Cardiac fibroblast (primary cell): Measurements from ENCODE around the gene GRK4.

Experiments
- DNase-seq, 2 donors: peaks; one replicate each; pipeline versions ENCODE4 v3.0.0 to v3.0.0-alpha.2; 2010; ENCODE audit warnings: low read depth in 2 of 2
- H3K4me3 ChIP-seq, 2 donors: replicated peaks in 1 of 2; 1 replicate in 1 of 2; 2 replicates in 1 of 2; pipeline ENCODE4 v1.5.1; 2011; ENCODE audit warnings: low read depth in 2 of 2, low read length in 2 of 2, mild to moderate bottlenecking in 2 of 2, moderate library complexity in 1 of 2
- TF ChIP-seq, protein P1 (sequence below): IDR thresholded peaks from one replicate; pipeline ENCODE4 v1.5.1; 2011; ENCODE audit warnings: low read depth, mild to moderate bottlenecking, low read length, inconsistent platforms

Gene GRK4

DNA sequence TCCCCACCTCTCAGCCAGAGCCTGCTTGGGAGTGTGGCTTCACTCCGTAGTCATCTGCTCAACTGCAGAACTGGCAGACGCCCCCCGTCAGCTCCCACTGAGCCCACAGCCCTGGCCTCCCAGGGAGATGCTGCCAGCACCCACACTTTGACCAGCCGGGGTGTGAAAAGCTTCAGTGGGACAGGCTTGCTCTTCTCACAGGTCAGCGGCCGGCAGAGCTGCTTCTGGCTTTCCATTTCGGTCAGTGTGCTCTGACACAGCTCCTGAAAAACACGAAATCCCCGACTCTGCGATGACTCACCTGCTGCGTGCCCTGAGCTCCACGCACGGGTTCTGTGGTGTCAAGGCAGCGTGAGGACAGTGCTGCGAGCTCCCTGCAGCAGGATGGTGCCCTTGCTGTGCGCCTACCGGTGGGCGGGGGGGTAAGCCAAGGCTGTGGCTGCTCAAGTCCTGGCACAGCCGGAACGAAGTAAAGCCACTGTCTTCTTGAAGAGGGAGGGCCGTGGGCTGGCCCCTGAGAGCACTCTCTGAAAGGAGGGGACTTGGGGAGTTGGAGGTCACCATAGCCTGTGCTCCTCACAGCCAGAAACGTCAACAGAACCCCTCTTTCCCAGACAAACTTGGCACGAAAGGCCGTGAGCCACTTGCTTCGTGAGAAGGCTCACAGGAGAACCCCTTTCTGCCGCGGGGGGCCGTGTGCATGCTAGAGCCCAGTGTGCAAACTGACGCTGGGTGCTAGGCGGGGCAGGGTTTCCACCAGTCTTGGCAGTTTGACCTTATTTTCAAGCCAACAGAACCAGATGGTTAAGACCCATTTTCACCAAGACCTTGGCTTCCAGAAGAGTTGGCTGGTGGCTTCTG is 23.8 kb upstream of the GRK4 start:
- TF ChIP-seq, protein P1, sequence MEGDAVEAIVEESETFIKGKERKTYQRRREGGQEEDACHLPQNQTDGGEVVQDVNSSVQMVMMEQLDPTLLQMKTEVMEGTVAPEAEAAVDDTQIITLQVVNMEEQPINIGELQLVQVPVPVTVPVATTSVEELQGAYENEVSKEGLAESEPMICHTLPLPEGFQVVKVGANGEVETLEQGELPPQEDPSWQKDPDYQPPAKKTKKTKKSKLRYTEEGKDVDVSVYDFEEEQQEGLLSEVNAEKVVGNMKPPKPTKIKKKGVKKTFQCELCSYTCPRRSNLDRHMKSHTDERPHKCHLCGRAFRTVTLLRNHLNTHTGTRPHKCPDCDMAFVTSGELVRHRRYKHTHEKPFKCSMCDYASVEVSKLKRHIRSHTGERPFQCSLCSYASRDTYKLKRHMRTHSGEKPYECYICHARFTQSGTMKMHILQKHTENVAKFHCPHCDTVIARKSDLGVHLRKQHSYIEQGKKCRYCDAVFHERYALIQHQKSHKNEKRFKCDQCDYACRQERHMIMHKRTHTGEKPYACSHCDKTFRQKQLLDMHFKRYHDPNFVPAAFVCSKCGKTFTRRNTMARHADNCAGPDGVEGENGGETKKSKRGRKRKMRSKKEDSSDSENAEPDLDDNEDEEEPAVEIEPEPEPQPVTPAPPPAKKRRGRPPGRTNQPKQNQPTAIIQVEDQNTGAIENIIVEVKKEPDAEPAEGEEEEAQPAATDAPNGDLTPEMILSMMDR = no peak
- DNase-seq = no peak
- H3K4me3 ChIP-seq = no peak overlapping the region

DNA sequence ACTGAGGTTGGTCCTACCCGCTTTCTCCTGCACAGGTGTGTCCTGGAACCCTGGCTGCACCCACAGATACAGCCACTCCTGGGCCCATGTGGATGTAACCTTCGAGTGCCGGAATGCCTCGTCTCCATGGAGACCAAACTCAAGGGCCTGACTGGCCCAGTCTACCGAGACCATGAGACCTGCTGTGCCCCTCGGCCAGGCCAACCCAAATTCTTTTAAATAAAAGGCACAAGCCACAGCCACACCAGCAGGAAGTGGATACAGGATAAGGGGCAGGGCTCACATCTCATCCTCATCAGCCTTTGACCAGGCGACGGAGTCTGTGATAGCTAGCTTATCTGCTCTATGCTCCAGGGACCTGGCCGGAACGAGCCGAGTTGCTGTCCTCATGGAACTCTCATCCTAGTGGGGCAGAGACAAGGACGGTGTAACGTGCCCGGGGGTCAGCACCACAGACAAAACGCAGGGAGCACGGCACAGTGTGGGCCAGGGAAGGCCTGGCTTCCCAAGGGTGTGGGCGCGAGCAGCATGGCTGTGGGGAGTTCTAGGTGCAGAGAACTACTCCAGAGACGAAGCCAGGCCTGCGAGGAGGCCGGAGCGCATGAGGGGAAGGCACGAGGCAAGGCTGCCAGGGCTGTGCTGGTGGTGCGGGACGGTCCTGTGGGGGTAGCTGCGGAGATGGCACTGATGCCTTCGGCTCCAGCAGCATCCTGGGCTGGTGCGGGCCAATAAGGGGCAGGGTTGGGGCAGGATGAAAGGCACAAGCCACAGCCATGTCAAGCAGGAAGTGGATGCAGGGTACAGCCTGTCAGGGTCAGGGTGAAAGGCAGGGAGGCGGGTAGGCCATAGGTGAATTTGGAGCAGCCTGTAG is 22.9 kb upstream of the GRK4 start:
- no peak overlapping the region for H3K4me3 ChIP-seq
- DNase-seq = no peak
- TF ChIP-seq, protein P1 = no peak

DNA sequence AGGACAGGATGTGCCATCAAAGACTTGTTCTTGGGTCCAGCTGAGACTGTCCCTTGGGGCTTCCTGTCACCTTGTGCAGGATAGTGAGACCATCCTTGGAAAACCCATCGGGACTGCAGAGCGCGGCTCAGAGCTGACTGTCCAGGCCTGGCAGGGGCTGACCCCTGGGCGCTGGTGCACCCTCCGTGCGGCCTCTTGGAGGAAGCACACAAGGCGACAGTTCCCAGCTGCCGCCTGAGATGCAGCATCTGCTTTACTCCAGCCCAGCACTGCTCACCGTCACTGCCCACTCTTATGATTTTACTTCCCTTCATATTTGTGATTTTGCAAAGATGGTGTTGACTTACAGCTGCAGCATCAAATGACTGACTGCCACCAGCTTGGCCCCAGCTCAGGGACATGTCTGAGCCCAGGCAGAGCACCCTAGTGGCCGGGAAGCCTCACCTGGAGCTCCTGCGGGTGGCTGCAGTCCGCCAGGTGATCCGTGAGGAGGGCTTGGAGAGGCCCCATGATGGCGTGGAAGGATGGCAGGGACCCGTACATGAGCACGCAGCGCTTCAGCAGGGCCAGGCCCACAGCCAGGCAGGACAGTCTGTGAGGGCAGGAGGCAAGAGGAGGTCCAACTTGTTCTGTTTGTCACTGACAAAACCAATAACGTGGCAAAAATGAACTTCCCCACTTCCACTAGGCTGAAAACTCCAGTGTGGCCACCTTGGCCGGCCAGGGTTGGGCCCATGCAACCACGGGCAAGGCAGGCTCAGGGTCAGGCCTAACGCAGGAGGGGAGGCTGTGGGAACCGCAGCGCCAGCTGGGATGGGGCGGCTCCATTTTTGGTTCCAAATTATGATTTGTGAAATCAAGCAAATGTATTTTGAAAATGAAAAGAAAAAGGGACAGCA is 22.0 kb upstream of the GRK4 start:
- H3K4me3 ChIP-seq = no peak overlapping the region
- DNase-seq = no peak
- TF ChIP-seq, protein P1 = no peak

DNA sequence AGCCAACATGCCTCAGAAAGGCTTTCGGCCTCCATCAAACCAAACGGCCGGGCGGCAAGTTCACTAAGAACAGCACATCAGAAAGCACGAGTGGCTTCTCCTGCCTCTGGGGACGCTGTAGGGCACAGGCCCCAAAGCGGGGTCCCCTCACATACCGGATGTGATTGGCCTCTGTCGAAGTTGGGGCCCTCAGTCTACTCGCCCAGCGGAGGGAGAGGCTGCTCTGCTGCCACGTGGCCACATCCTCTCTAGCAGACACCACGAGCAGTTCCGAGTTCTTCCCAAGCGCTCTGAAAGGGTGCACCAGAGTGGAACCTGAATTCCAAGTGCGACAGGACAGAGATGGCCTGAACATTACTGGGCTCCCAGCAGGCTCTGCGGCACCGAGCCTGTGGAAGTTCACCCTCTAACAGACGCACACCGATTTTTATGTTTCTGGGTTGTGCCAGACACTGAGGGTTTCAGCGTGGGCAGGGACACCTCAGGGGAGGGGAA is 21.3 kb upstream of the GRK4 start:
- no peak overlapping the region for H3K4me3 ChIP-seq
- no peak for DNase-seq
- TF ChIP-seq, protein P1 = no peak

DNA sequence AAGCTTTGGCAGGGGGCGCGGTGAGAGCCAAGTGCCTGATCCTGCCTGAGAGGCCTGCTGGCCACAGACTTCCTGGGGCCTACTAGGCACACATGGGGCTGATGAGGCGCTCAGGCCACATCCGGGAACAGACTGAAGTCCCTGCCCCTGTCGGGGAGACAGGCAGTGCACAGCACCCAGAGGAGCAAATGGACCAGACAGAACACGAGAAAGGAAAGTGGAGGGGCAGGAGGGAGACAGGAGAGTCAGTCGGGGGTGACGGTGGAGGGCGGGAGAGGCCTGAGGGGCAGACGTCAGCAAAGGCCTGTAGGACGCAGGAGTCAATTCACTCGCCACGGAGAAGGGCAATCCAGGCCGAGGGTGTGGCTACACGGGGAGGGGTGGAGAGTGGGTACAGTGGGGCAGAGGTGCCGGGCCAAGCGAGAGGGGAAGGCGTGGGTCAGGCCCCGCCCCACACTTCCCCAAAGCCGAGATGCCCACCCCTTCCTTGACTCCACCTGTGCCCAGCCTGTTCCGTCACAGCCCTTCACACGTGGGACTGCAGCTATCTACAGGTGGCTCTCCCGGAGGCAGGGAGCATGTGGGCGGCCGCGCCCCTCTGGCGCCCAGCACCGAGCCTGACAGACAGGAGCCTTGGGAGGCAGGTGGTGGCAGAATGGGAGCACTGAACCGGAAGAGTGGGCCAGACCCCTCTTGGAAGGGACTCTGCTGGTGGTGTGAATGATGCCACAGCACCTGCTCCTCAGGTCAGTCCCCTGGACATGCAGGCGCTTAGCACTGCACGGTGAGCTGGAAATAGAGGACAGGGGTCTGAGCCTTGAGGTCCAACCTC is 20.6 kb upstream of the GRK4 start:
- H3K4me3 ChIP-seq = no peak overlapping the region
- no peak for DNase-seq
- TF ChIP-seq, protein P1 = no peak
